GM12878 (cell line): ENCODE results near the gene UMOD. TPM values are rescaled to one million over a fixed set of nuclear protein-coding genes. Genes with fewer than 3 reads are reported as not detected.

Source experiments
- ATAC-seq: fragments of 200-7000 bp; cut with Tn5 transposase; 3 replicates; pipeline ENCODE4 v1.9.1; 2020; ENCODE audit warnings: mild to moderate bottlenecking, moderate library complexity
- BruUV-seq: library from RNA; stranded (reverse); fragments of 400-500 nt; replicated peaks from 2 replicates; lab custom pipeline; 2021; lab: Mats Ljungman, UMichigan
- CTCF ChIA-PET: fragments of 300-600 bp; sonication (Branson Sonifier 250); formaldehyde crosslinking; extraction: SDS; loops from one replicate; lab custom pipeline; 2021; ENCODE audit warnings: inconsistent platforms; lab: Yijun Ruan, JAX
- POLR2A ChIA-PET: fragments of 350-600 bp; formaldehyde crosslinking; extraction: SDS; loops from one replicate; lab custom pipeline; 2021; ENCODE audit warnings: inconsistent platforms; lab: Charles Lee
- RAD21 ChIA-PET: fragments of 300-600 bp; sonication (Branson Sonifier 250); formaldehyde crosslinking; loops from one replicate; lab custom pipeline; 2023; ENCODE audit warnings: antibody characterized with exemption; ENCODE audit not compliant: unreplicated experiment; lab: Charles Lee
- SMC1A ChIA-PET: fragments of 300-600 bp; sonication (Branson Sonifier 250); formaldehyde crosslinking; loops from one replicate; lab custom pipeline; 2023; ENCODE audit not compliant: unreplicated experiment, uncharacterized antibody; lab: Charles Lee
- DNase-seq: peaks from one replicate; pipeline ENCODE4 v3.0.0-alpha.2; 2011; ENCODE audit warnings: low read depth, low spot score
- FAIRE-seq: peaks from 3 replicates; lab custom pipeline; 2011; peaks lifted over from hg19 to GRCh38; lab: Jason Lieb, UNC
- H2AFZ ChIP-seq: 2 replicates; pipeline ENCODE4 v1.6.0; 2011; ENCODE audit warnings: low read depth, low read length, control low read depth; ENCODE audit not compliant: control insufficient read depth
- H3K27ac ChIP-seq: 2 replicates; pipeline ENCODE4 v1.5.1; 2011; ENCODE audit warnings: control low read depth; ENCODE audit not compliant: control insufficient read depth, insufficient read depth
- H3K27me3 ChIP-seq, 2 experiments: replicated peaks in 1 of 2; 2 replicates each; pipeline versions ENCODE4 v1.6.0 to v1.6.1; 2011; ENCODE audit warnings: low read length in 1 of 2; ENCODE audit not compliant: control insufficient read depth in 2 of 2, insufficient read depth in 2 of 2
- H3K36me3 ChIP-seq, 2 experiments: 2 replicates each; pipeline ENCODE4 v1.5.1; 2011; ENCODE audit warnings: low read length in 1 of 2; ENCODE audit not compliant: control insufficient read depth in 2 of 2, insufficient read depth in 2 of 2
- H3K4me1 ChIP-seq: 2 replicates; pipeline ENCODE4 v1.6.1; 2011; ENCODE audit warnings: mild to moderate bottlenecking, low read length, moderate library complexity, mixed read lengths; ENCODE audit not compliant: control insufficient read depth, insufficient read depth
- H3K4me2 ChIP-seq: 2 replicates; pipeline ENCODE4 v1.6.0; 2011; ENCODE audit warnings: control low read depth; ENCODE audit not compliant: control insufficient read depth, insufficient read depth
- H3K4me3 ChIP-seq: fragments of 200-600 bp; sonication (generic); 2 replicates; pipeline ENCODE4 v1.5.1; 2016
- H3K79me2 ChIP-seq: 2 replicates; pipeline ENCODE4 v1.6.0; 2011; ENCODE audit warnings: low read length; ENCODE audit not compliant: control insufficient read depth, insufficient read depth
- H3K9ac ChIP-seq: 2 replicates; pipeline ENCODE4 v1.8.0; 2011; ENCODE audit warnings: low read length, control low read depth, mixed read lengths; ENCODE audit not compliant: control insufficient read depth, insufficient read depth
- H3K9me3 ChIP-seq: replicated peaks from 3 replicates; pipeline ENCODE4 v1.5.1; 2011; ENCODE audit warnings: mild to moderate bottlenecking, low read length; ENCODE audit not compliant: control insufficient read depth, insufficient read depth
- H4K20me1 ChIP-seq: 2 replicates; pipeline ENCODE4 v1.6.0; 2011; ENCODE audit not compliant: control insufficient read depth, insufficient read depth
- BRCA1 ChIP-seq: IDR thresholded peaks from 2 replicates; pipeline ENCODE4 v1.6.1; 2011; ENCODE audit warnings: low read depth, low read length, improper control_type of control experiment
- CBX5 ChIP-seq: sonication (generic); IDR thresholded peaks from 2 replicates; pipeline ENCODE4 v1.6.1; 2016; ENCODE audit warnings: low read depth, moderate library complexity, mild to moderate bottlenecking, inconsistent platforms
- DPF2 ChIP-seq: fragments of 450-650 bp; IDR thresholded peaks from 2 replicates; pipeline ENCODE4 v1.6.1; 2017; ENCODE audit warnings: mild to moderate bottlenecking
- HDAC2 ChIP-seq: fragments of 200-600 bp; sonication (generic); IDR thresholded peaks from 2 replicates; pipeline ENCODE4 v1.6.1; 2017
- JUNB ChIP-seq: IDR thresholded peaks from 2 replicates; pipeline ENCODE4 v1.6.1; 2016; ENCODE audit warnings: antibody characterized with exemption, mild to moderate bottlenecking
- NBN ChIP-seq: fragments of 450-650 bp; IDR thresholded peaks from 2 replicates; pipeline ENCODE4 v1.6.1; 2016
- NFXL1 ChIP-seq: fragments of 450-650 bp; IDR thresholded peaks from 2 replicates; pipeline ENCODE4 v1.6.1; 2017; ENCODE audit warnings: antibody characterized with exemption, mild to moderate bottlenecking, borderline replicate concordance
- NFYB ChIP-seq: IDR thresholded peaks from 2 replicates; pipeline ENCODE4 v1.6.1; 2011; ENCODE audit warnings: low read depth, mild to moderate bottlenecking, low read length, improper control_type of control experiment, moderate library complexity; ENCODE audit not compliant: insufficient read depth
- NR2C2 ChIP-seq: IDR thresholded peaks from 2 replicates; pipeline ENCODE4 v1.6.1; 2011; ENCODE audit warnings: borderline replicate concordance, low read depth; ENCODE audit not compliant: control insufficient read depth, insufficient read length
- NR2F1 ChIP-seq: fragments of 450-650 bp; conservative IDR thresholded peaks from 2 replicates; pipeline ENCODE4 v1.6.1; 2017; ENCODE audit warnings: mild to moderate bottlenecking
- PAX5 ChIP-seq: IDR thresholded peaks from 2 replicates; pipeline ENCODE4 v1.6.1; 2011; ENCODE audit warnings: low read depth, low read length, borderline replicate concordance
- POLR2A ChIP-seq: IDR thresholded peaks from 2 replicates; pipeline ENCODE4 v1.6.1; 2011; ENCODE audit warnings: low read depth, mild to moderate bottlenecking, low read length
- RB1 ChIP-seq: fragments of 450-650 bp; formaldehyde crosslinking; IDR thresholded peaks from 2 replicates; pipeline ENCODE4 v1.6.1; 2017; ENCODE audit warnings: mild to moderate bottlenecking, borderline replicate concordance
- RFX5 ChIP-seq: IDR thresholded peaks from 2 replicates; pipeline ENCODE4 v1.6.1; 2011; ENCODE audit warnings: low read depth, low read length, improper control_type of control experiment
- WRNIP1 ChIP-seq: IDR thresholded peaks from 2 replicates; pipeline ENCODE4 v1.6.1; 2011; ENCODE audit warnings: low read depth, low read length, improper control_type of control experiment, borderline replicate concordance
- ZNF622 ChIP-seq: fragments of 450-650 bp; IDR thresholded peaks from 2 replicates; pipeline ENCODE4 v1.6.1; 2017; ENCODE audit warnings: mild to moderate bottlenecking, inconsistent platforms
- WGBS: methylation state at CpG from one replicate; pipeline ENCODE4 v1.1.6; 2016; ENCODE audit warnings: low lambda C conversion rate; ENCODE audit not compliant: insufficient replicate concordance, insufficient coverage; ENCODE audit errors: missing lambda C conversion rate; 5-methylcytosine and 5-hydroxymethylcytosine counted together
- in situ Hi-C: fragments of 300-500 bp; cut with MboI; formaldehyde crosslinking; loops from 9 replicates; pipeline ENCODE4 v1.14.3; 2018; ENCODE audit warnings: mixed read lengths
- intact Hi-C: fragments of 100-400 bp; cut with micrococcal nuclease; formaldehyde crosslinking; loops from one replicate; pipeline ENCODE4 v1.14.2; 2022; ENCODE audit not compliant: unreplicated experiment
- polyA plus RNA-seq, 11 experiments: library from polyadenylated mRNA; depleted of rRNA in 4 of 11; unstranded in 6 of 11; stranded (reverse) in 5 of 11; fragments of >200 nt; fragmentation: Nextera tagmentation in 4 of 11; fragmentation: Illumina TruSeq in 1 of 11; extraction: Ambion mirVana in 4 of 11; extraction: Trizol in 1 of 11; gene quantifications; 1 replicate in 1 of 11; 2 replicates in 10 of 11; pipeline versions ENCODE4 v1.2.1 to v1.2.3, GENCODE V29; 2011 to 2016; ENCODE audit warnings: inconsistent platforms in 2 of 11, missing spikeins in 2 of 11, low read depth in 1 of 11
- total RNA-seq, 4 experiments: library from RNA; depleted of rRNA in 3 of 4; stranded (reverse); fragments of >200 nt in 3 of 4; fragmentation: Illumina TruSeq in 1 of 4; extraction: Trizol in 1 of 4; gene quantifications; 2 replicates each; pipeline versions ENCODE4 v1.2.1 to v1.2.3, GENCODE V29; 2013 to 2021
- TF ChIP-seq, protein P1 (sequence below): fragments of 450-650 bp; IDR thresholded peaks from 2 replicates; pipeline ENCODE4 v1.6.1; 2016; ENCODE audit warnings: mild to moderate bottlenecking, moderate library complexity, borderline replicate concordance
- TF ChIP-seq, protein P2 (sequence below): fragments of 450-650 bp; IDR thresholded peaks from 2 replicates; pipeline ENCODE4 v1.6.1; 2016; ENCODE audit warnings: mild to moderate bottlenecking

UMOD gene
- total and polyA plus RNA-seq, 10 of the 15 experiments (the other 5 are each of a cell fraction or from before 2014, with no cell fraction given): not detected

GRCh38 chr16:20396846-20397467, 44.4 kb upstream of the UMOD start (continued):
- TF ChIP-seq, protein P1, sequence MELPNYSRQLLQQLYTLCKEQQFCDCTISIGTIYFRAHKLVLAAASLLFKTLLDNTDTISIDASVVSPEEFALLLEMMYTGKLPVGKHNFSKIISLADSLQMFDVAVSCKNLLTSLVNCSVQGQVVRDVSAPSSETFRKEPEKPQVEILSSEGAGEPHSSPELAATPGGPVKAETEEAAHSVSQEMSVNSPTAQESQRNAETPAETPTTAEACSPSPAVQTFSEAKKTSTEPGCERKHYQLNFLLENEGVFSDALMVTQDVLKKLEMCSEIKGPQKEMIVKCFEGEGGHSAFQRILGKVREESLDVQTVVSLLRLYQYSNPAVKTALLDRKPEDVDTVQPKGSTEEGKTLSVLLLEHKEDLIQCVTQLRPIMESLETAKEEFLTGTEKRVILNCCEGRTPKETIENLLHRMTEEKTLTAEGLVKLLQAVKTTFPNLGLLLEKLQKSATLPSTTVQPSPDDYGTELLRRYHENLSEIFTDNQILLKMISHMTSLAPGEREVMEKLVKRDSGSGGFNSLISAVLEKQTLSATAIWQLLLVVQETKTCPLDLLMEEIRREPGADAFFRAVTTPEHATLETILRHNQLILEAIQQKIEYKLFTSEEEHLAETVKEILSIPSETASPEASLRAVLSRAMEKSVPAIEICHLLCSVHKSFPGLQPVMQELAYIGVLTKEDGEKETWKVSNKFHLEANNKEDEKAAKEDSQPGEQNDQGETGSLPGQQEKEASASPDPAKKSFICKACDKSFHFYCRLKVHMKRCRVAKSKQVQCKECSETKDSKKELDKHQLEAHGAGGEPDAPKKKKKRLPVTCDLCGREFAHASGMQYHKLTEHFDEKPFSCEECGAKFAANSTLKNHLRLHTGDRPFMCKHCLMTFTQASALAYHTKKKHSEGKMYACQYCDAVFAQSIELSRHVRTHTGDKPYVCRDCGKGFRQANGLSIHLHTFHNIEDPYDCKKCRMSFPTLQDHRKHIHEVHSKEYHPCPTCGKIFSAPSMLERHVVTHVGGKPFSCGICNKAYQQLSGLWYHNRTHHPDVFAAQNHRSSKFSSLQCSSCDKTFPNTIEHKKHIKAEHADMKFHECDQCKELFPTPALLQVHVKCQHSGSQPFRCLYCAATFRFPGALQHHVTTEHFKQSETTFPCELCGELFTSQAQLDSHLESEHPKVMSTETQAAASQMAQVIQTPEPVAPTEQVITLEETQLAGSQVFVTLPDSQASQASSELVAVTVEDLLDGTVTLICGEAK: no peak
- TF ChIP-seq, protein P2, sequence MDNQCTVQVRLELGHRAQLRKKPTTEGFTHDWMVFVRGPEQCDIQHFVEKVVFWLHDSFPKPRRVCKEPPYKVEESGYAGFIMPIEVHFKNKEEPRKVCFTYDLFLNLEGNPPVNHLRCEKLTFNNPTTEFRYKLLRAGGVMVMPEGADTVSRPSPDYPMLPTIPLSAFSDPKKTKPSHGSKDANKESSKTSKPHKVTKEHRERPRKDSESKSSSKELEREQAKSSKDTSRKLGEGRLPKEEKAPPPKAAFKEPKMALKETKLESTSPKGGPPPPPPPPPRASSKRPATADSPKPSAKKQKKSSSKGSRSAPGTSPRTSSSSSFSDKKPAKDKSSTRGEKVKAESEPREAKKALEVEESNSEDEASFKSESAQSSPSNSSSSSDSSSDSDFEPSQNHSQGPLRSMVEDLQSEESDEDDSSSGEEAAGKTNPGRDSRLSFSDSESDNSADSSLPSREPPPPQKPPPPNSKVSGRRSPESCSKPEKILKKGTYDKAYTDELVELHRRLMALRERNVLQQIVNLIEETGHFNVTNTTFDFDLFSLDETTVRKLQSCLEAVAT: no peak
- TF ChIP-seq WRNIP1 (no peak), DPF2 (no peak), RFX5 (no peak), NFXL1 (no peak)

DNA sequence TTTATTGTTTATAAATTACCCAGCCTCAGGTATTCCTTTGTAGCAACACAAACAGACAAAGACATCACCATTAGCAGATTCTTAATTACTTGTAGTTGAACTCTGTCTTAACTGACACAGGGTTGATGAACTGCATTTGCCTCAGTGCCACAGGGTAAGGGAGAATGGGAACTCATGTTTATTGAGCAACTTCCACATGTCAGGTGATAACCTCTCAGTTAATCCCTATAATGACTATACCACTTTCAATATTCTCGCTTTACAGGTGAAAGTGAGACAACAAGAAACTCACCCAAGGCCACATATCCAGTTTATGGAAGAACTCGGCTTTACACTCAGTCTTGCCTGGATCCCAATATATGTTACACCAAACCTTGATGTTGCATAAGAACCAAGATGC, 43.4 kb upstream of the UMOD start:
- SMC1A ChIA-PET: no interaction called here
- Histone ChIP-seq H3K4me3 (no peak overlapping the region), H4K20me1 (no peaks in the 10 kb centered on the region), H3K27ac (no peak overlapping the region), H3K9me3 (no peaks in the 10 kb centered on the region), H3K27me3 (no peaks in the 10 kb centered on the region; a peak in 1 of 4 replicates), H3K9ac (no peak overlapping the region), H3K4me1 (no peaks in the 10 kb centered on the region), H3K4me2 (no peak overlapping the region), H3K79me2 (no peaks in the 10 kb centered on the region), H2AFZ (no peak overlapping the region), H3K36me3 (no peaks in the 10 kb centered on the region)
- CTCF ChIA-PET: interaction anchor here (1.3 to 3.6 kb wide), 3 partner anchors 9 to 12 kb away, joined by 4 to 22 read pairs (median 5); no protein-coding TSS in a partner anchor
- in situ Hi-C loops (no loop called here), intact Hi-C loops (no loop called here)
- DNase-seq: no peak
- no peak for FAIRE-seq
- ATAC-seq: no peak
- WGBS: 21% methylated on average over 2 of the region's 2 CpGs
- POLR2A ChIA-PET: no interaction called here
- RAD21 ChIA-PET: interaction anchor here (0.7 kb wide), 1 partner anchor 10 kb away, joined by 3 read pairs; no protein-coding TSS in a partner anchor
- no TSS peak for BruUV-seq
- TF ChIP-seq PAX5: no peak
- TF ChIP-seq HDAC2: no peak
- TF ChIP-seq BRCA1: no peak
- TF ChIP-seq RFX5: no peak
- no peak for TF ChIP-seq RB1
- TF ChIP-seq POLR2A: no peak
- no peak for TF ChIP-seq NR2C2
- TF ChIP-seq JUNB: no peak
- TF ChIP-seq NBN: no peak
- no peak for TF ChIP-seq NR2F1
- TF ChIP-seq NFYB: no peak
- no peak for TF ChIP-seq ZNF622
- TF ChIP-seq CBX5: no peak
